GM12892 (cell line): ENCODE results near the gene GPR15.

ENCODE experiments used
- DNase-seq: peaks from one replicate; pipeline ENCODE4 v3.0.0; 2011; ENCODE audit not compliant: insufficient read length
- FAIRE-seq: peaks from 2 replicates; lab custom pipeline; 2011; peaks lifted over from hg19 to GRCh38; lab: Jason Lieb, UNC
- POLR2A ChIP-seq: IDR thresholded peaks from 2 replicates; pipeline ENCODE4 v1.6.1; 2011; ENCODE audit warnings: low read depth, low read length, control low read depth
- POLR2AphosphoS5 ChIP-seq: IDR thresholded peaks from 2 replicates; pipeline ENCODE4 v1.6.1; 2011; ENCODE audit warnings: low read depth, low read length, control low read depth
- TAF1 ChIP-seq: IDR thresholded peaks from 2 replicates; pipeline ENCODE4 v1.6.1; 2011; ENCODE audit warnings: low read depth, mild to moderate bottlenecking, control low read depth, low read length, borderline replicate concordance

Gene GPR15

GRCh38 chr3:98561727-98562521, 30.1 kb downstream of the GPR15 start:
- DNase-seq (no peak), FAIRE-seq (peak; percentile 78)
- peak; percentile 92 for TF ChIP-seq POLR2AphosphoS5
- peak; percentile 88 for TF ChIP-seq POLR2A
- TF ChIP-seq TAF1 = no peak

GRCh38 chr3:98563661-98564281, 32.0 kb downstream of the GPR15 start:
- FAIRE-seq (peak; percentile 90), DNase-seq (no peak)
- TF ChIP-seq POLR2AphosphoS5 (0 out of 2 replicates have a peak, but pooled peaks have one; percentile 6), TAF1 (no peak), POLR2A (no peak)

DNA sequence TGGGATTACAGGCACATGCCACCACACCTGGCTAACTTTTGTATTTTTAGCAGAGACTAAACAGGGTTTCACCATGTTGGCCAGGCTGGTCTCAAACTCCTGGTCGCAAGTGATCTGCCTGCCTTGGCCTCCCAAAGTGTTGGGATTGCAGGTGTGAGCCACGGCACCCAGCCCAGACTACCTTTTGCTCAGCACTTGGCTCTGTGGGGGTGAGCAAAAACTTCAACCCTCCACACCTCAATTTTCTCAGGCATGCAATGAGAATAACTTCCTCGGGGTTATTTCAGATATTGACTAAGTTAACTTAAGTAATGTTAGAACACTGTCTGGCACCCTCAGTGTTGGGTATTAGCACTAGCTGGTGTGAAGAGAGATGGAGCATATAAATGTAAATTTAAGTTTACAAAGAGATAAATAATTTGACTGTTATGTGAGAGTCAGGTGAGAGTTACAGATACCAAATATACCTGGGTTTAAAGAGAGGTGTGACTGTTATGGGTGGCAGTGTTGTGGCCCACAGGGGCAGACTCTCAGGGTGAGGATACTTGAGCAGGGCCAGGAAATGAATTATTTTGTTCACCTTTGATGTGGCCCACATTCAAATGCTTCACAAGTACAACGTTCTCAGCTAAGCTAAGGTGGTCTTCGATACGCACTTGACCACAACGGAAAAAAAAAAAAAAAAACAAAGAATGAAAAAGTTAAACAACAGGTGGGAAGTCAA, 32.7 kb downstream of the GPR15 start:
- DNase-seq = no peak
- FAIRE-seq = peak; percentile 91
- TF ChIP-seq TAF1 (no peak), POLR2AphosphoS5 (peak; percentile 27), POLR2A (0 out of 2 replicates have a peak, but pooled peaks have one; percentile 13)

GRCh38 chr3:98565237-98565643, 33.5 kb downstream of the GPR15 start:
- FAIRE-seq (peak; percentile 78), DNase-seq (no peak)
- no peak for TF ChIP-seq TAF1
- no peak for TF ChIP-seq POLR2AphosphoS5
- no peak for TF ChIP-seq POLR2A

DNA sequence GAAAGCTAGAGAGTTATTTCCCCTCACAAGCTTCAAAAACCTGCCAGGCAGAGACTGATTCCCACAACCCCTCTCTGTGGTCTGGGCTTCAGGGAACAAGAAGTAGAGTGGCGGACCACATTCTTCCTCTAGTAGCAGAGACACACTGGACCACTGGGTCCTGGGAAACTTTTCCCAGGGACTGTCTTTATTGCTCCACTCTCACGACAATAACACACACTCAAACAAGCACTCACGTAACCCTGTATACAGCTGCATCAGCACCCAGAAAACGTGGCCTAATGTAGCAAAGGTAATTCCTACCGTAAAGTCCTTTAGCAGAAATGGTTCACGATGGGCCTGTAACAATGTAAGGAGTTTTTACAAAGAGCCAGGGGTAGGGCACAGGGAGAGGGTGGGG, 34.1 kb downstream of the GPR15 start:
- FAIRE-seq (no peak), DNase-seq (no peak)
- TF ChIP-seq POLR2A (no peak), POLR2AphosphoS5 (no peak), TAF1 (no peak)

DNA sequence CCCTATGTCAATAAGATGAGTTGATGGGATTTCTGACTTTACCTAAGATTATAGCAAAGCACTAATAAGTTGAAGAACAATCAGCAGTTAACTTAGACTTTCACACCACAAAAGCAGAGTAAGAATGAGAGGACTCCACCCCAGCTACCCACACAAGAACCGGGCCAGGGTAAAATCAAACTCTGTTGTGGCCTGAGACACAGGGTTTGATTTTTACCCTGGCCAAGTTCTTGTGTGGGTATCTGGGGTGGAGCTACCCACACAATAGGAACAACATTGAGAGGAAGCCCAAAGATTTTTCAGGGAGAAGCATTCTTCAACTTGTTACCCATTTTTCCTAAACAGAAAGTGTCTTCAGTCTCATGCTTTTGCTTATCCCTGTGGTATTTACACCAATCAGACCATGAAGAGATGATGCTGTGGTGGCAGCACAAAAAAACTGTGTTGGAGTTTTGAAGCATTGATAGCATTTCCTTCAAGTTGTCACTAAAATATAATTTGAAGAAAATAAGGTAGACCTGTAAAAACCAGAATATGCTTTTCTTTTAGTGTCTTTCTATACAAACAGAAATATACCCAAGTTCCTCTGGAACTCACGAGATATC, 36.0 kb downstream of the GPR15 start:
- no peak for DNase-seq
- TF ChIP-seq POLR2AphosphoS5 (no peak), POLR2A (no peak), TAF1 (no peak)
- FAIRE-seq = peak; percentile 93

DNA sequence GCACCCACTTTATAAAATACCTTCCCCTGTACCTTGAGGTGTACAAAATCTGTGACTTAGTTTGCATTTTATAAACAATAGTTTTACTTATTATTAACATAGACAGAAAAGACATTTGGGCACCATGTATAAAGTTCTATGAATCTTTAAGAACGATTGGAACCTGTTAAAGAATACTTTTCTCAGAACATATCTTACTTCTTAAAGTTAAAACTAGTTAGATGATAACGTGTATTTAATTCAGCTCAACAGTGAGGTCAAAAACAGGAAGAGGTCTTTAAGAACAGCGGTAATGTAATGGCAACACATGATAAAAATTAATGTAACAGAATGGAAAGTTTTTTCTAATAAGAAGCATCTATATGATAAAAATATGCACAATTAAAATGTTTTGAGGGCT, 36.6 kb downstream of the GPR15 start:
- FAIRE-seq (peak; percentile 53), DNase-seq (no peak)
- TF ChIP-seq POLR2A (no peak), TAF1 (no peak), POLR2AphosphoS5 (no peak)

- peak; percentile 14 for FAIRE-seq
- DNase-seq = no peak
- TF ChIP-seq POLR2A (no peak), POLR2AphosphoS5 (no peak), TAF1 (no peak)
Measured at GRCh38 chr3:98573181-98573728, 41.5 kb downstream of the GPR15 start.

DNA sequence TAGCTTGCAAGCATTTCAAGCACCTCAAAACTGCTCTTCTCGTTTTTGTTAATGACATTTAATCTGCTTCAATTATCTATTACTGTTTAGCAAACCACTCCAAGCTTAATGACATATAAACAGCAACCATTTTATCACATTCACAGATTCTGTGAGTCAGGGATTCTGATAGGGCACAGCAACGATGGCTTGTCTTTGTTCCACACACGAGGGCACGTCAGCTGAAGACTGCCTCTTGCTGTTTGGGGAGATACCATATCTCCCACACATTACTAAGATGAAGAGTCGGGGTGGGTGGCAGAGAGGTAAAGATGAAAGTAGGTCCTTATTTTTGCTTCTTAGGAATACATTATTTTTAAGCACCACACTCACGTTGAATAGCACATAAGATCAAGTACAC, 42.4 kb downstream of the GPR15 start:
- FAIRE-seq = peak; percentile 81
- no peak for TF ChIP-seq POLR2A
- no peak for DNase-seq

DNA sequence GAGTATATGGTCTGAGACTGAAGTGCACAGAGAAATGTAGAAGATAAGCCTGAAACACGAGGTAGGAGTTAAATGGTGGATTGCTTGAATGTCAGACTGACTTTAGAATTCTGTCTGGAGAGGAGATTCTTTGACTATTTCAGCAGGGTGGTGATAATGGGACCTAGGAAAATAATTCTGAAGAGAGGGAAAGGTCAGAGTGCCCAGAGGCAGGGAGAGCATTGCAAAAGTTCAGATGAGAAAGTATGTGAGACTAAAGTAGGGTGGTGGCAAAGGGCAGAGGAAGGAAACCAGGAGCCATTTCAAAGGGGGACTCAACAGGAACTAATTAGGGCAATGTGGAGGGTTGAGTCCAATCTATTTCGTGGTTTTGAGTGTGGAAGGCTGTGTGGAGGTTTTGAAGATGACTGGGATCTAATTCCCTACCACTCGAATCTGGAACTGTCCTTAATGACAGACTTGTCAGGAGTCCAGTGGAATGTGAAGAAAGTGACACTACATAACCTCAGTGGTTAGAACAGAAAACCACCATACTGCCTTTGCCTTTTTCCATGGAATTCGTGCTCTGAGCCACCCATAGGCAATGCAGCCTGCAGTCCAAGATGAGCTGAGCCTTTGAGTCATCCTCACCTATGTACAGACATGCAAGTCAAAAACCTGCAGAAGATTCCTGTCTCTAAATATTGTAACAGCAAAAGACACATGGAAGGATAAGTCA, 45.6 kb downstream of the GPR15 start:
- DNase-seq (no peak), FAIRE-seq (peak; percentile 50)
- TF ChIP-seq POLR2A (0 out of 2 replicates have a peak, but pooled peaks have one; percentile 19), POLR2AphosphoS5 (no peak), TAF1 (no peak)
